Brain microvascular endothelial cell (primary cell): ENCODE results near the gene DNAJC7.

Source experiments
- DNase-seq: peaks from one replicate; pipeline ENCODE4 v3.0.0-alpha.2; 2020
- H3K27ac ChIP-seq: fragments of 250-450 bp; sonication (Bioruptor Pico); 2 replicates; pipeline ENCODE4 v1.5.1; 2020; ENCODE audit warnings: mild to moderate bottlenecking, moderate library complexity
- H3K27me3 ChIP-seq: fragments of 250-450 bp; sonication (Bioruptor Pico); replicated peaks from 2 replicates; pipeline ENCODE4 v1.5.1; 2020; ENCODE audit warnings: mild to moderate bottlenecking
- H3K36me3 ChIP-seq: fragments of 250-450 bp; sonication (Bioruptor Pico); replicated peaks from 2 replicates; pipeline ENCODE4 v1.5.1; 2020; ENCODE audit warnings: mild to moderate bottlenecking
- H3K4me3 ChIP-seq: 2 replicates; pipeline ENCODE4 v1.5.1; 2011; ENCODE audit warnings: low read depth, mild to moderate bottlenecking, control low read depth, low read length, moderate library complexity
- CTCF ChIP-seq: IDR thresholded peaks from 2 replicates; pipeline ENCODE4 v1.5.1; 2011; ENCODE audit warnings: low read depth, mild to moderate bottlenecking, moderate library complexity, low read length, control low read depth, inconsistent platforms; ENCODE audit errors: missing control alignments
- in situ Hi-C: cut with HindIII; loops from 2 replicates; pipeline ENCODE4 v1.10.0; 2017; ENCODE audit warnings: low sequenced_read_pairs, low pct_ligation_motif_present

Gene DNAJC7

GRCh38 chr17:42016941-42017865, at the start of gene DNAJC7:
DNAJC7 (minus strand) TSS chr17:42017439; CDS start chr17:42017416, 23 bp downstream.
- H3K36me3 ChIP-seq = peaks cover 6% of the 10 kb centered on the region
- DNase-seq = peak; percentile 85
- peak within 1 kb of the TSS; percentile 86 for H3K27ac ChIP-seq
- peak within 1 kb of the TSS; percentile 99 for H3K4me3 ChIP-seq
- in situ Hi-C loops = no loop called here
- no peak for TF ChIP-seq CTCF
- H3K27me3 ChIP-seq = no peaks in the 10 kb centered on the region

GRCh38 chr17:42065201-42065600, 48.0 kb upstream of the DNAJC7 start:
- Histone ChIP-seq H3K27ac (no peak overlapping the region), H3K36me3 (no peaks in the 10 kb centered on the region), H3K4me3 (no peak overlapping the region), H3K27me3 (no peaks in the 10 kb centered on the region)
- DNase-seq = no peak
- TF ChIP-seq CTCF = no peak
- in situ Hi-C loops = no loop called here

- Histone ChIP-seq H3K36me3 (no peaks in the 10 kb centered on the region), H3K27ac (no peak overlapping the region), H3K27me3 (no peaks in the 10 kb centered on the region), H3K4me3 (no peak overlapping the region)
- TF ChIP-seq CTCF = no peak
- no peak for DNase-seq
- in situ Hi-C loops = no loop called here
Measured at GRCh38 chr17:42062681-42063080, 45.4 kb upstream of the DNAJC7 start.

- H3K4me3 ChIP-seq = no peak overlapping the region
- TF ChIP-seq CTCF = no peak
- in situ Hi-C loops = no loop called here
- H3K36me3 ChIP-seq = no peaks in the 10 kb centered on the region
- H3K27ac ChIP-seq = no peak overlapping the region
- no peak for DNase-seq
- no peaks in the 10 kb centered on the region for H3K27me3 ChIP-seq
Measured at GRCh38 chr17:42061646-42062487, 44.6 kb upstream of the DNAJC7 start.

GRCh38 chr17:42060231-42060630, 43.0 kb upstream of the DNAJC7 start:
- H3K27ac ChIP-seq = no peak overlapping the region
- H3K36me3 ChIP-seq = no peaks in the 10 kb centered on the region
- in situ Hi-C loops = no loop called here
- TF ChIP-seq CTCF = no peak
- DNase-seq = no peak
- no peak overlapping the region for H3K4me3 ChIP-seq
- peaks cover 3% of the 10 kb centered on the region for H3K27me3 ChIP-seq
